HG03558 (cell line): Measurements from ENCODE around the gene LDB1.

Experiments used
- ATAC-seq: cut with Tn5 transposase; IDR thresholded peaks from one replicate; pipeline ENCODE4 v1.9.1; 2021; ENCODE audit warnings: moderate number of reproducible peaks; ENCODE audit not compliant: unreplicated experiment; ENCODE audit errors: extremely low read depth

The LDB1 gene

GRCh38 chr10:102139281-102140110 lies 19.3 kb upstream of the LDB1 start:
- no peak for ATAC-seq

- ATAC-seq: no peak
Observed at GRCh38 chr10:102135956-102136526, 15.9 kb upstream of the LDB1 start.

DNA sequence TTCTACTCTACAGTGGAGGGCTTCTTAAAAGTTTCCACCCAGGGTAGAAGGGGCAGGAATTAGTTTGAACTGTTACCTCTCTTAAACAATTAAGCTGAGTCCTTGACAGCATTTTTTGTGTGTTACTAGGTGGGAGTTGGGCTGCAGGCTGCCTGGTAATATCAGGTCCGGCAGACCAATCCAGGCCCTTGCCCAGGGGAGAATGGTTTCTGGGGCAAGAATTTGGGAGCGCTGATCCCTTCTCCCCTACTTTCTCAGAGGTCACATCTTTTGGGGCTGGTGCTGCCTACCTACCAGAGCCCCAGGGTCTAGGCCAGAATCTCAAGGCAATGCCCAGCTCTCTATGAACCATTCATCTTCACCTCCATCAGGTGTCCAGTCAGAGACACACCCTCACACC lies 14.2 kb upstream of the LDB1 start:
- ATAC-seq: no peak

GRCh38 chr10:102133373-102134195 lies 13.4 kb upstream of the LDB1 start:
- ATAC-seq: no peak

DNA sequence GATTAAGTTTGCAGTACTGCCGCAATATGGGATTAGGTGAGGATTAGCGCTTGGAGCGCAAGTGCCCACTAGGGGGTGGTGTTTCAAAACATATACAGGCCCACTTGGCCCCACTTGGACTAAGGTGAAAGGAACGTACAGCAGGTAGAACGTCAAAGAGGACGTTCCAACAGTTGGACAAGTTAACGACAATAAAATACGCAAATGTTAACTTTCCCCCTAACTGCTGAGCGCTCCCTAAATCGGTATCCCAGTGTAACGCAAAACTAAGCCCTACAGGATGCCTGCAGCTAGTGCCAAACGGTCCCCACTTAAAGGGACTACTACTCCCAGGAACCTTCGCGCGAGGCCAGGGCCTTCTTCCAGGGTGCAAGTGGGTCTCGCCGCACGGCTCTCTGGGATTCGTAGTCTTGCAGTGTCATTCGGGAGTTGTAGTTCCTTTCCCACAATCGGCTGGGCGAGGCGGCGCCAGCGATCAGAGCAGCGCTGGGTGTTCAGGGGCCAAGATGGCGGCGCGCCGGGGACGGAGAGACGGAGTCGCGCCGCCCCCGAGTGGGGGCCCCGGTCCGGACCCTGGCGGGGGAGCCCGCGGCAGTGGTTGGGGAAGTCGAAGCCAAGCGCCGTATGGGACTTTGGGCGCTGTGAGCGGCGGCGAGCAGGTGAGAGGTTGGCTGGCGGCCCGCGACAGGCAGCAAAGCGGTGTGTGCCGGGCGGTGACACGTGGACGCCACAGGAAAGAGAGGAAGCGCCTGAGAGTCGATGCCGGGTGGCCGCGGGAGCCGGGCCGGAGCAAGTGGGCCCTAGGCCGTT lies 12.6 kb upstream of the LDB1 start, which contains the start of gene PPRC1:
Gene PPRC1, plus strand, starts transcription at position 478 of the 810 bp plus-strand sequence. Its CDS starts 29 bp downstream, at position 507.
- peak; percentile 78 for ATAC-seq

- ATAC-seq: no peak
Observed at GRCh38 chr10:102132193-102132562, 12.0 kb upstream of the LDB1 start.

DNA sequence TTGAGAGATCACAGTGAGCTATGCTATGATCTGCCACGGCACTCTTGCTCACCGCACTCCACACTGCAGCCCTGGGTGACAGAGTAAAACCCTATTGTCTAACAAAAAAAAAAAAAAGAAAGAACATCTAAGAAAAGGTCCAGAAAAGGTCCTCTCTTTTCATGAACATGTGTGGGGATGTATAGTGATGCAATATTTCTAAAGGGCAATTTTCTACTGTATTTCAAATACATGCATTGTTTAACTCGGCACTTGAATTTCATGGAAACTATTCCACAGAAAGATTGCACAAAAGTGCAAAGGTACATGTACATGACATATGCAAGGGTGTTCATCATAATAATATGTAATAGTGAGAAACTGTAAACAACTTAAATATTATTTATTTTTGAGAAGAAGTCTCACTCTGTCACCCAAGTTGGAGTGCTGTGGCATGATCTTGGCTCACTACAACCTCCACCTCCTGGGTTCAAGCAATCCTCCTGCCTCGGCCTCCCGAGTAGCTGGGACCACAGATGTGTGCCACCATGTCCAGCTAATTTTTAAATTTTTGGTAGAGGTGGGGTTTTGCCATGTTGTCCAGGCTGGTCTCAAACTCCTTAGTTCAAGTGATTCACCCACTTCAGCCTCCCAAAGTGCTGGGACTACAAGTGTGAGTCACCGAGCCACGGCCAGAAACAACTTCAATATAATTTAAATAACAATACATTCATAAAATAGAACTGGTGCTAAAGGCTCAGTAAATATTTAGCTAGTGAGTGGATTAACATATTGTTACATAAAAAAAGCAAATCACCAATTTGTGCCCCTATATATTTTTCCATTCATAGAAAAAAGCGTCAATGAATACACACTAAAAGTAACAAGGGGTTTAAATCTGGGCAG lies 11.4 kb upstream of the LDB1 start:
- ATAC-seq: no peak

DNA sequence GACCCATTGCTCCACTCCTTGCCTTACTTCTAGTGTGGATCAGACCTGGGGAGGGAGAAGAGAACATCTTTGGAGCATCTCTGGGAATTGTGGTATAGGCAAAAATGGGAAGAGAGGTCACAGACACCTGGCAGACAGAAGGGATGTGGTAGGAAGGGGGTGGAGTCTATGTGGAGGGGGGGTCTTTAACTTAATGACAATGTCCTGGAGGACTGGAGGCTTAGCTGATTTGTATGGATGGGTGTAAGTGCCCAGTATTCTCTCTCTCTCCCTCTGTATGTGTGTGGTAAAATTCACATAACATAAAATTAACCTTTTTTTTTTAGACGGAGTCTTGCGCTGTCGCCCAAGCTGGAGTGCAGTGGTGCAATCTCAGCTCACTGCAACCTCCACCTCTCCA lies 3.1 kb upstream of the LDB1 start:
- ATAC-seq: no peak

- ATAC-seq: no peak
Observed at GRCh38 chr10:102122450-102122849, 2.3 kb upstream of the LDB1 start.

DNA sequence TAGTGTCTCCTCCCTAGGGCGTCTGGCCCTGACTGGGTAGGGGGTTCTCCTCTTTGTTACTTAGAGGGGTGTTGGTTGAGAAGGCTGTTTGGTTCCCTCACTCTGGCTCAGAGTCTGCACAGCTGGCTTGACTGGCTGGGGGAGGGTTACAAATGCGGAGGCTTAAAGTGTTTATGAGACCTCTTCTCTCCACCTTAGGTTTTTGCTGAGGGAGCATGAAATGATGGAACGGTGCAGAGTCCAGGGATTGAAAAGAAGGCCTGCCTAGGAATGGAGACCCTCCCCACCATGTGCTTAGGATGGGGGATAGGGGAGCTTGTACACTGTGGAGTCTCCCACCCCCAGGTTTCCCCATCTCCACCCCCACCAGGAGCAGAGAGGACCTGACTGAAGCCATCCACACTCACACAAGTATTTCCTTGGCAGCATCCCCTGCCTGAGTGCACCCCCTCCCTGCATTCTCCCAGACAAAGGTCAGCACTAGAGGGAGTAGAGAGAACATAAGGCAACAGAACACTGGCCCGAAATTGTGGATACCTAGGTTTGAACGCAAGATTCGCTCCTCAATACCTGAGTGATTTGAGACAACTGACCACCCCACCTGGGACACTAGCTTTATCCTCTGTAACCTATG lies 1.7 kb upstream of the LDB1 start:
- no peak for ATAC-seq

DNA sequence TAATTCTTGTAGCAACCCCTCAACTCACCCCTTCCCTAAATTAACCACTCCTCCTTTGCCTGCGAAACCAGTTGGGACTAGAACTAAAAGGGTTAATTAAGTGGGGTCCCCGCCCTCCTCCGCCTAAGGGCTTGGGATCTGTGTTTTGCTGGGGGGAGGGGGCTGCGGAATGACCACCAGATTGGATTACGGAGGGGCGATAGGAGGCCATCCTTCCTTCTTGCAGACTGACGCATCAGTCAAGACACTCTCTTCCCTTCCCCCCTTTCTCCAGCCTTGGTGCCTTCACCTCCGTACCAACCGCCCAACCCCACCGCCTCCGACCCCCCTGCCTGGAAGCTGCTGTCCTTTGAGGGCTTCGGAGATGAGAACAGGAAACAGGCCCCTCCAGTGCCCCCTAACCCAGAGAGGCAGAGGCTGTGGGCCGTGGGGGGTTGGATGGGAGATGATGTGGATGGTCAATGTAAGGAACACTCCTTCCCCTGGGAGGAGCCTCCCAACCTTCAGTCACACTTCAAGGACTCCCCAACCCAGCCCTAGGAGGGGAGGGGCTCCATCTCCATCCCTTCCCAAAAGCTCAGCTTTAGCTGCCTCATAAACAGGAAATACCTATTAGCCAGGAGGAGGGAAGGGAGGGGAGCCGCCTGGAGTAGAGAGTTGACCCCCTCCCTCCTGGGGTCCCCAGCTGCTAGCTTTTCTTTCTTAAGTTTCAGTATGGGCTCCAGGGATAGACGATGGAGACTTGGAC lies 997 bp upstream of the LDB1 start:
- ATAC-seq: no peak

GRCh38 chr10:102119417-102120141 lies 589 bp downstream of the LDB1 start:
- ATAC-seq: no peak

GRCh38 chr10:102118867-102119266 lies 1.3 kb downstream of the LDB1 start:
- ATAC-seq: no peak

DNA sequence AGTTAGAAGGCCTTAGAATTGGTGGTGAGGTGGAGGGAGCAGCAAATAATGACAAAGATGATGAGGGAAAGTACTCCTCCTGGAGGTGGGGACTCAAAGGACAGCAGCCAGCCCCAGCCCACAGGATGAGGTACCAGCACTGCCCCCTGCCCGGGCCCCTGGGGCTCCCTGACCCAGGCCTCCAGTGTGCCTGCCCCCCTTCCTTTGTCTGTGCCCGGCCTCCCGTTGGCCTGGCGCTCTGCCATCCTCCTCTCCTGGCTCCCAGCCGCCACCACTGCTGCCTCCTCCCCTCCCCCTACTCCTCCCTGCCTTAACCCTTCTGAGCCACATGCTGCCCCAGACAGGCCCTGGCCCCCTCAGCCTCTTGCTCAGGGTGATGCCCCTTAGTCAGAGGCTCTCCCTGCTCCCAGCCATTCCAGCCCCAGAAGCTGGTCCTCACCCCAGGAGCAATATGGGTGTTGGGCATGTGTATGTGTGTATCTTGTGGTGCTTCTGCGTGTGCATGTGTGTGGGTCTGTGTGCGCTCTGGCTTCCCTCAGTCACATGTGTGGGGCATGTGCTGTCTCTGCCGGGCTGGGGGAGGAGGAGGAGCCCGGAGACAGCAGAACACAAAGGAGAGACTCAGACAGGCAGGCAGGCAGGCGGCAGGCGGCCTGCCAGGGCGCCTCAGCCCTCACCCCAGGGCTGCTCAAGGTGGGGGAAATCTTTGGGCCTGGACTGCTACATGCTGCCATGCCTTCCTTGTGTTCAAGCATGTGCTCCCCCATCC lies 2.6 kb downstream of the LDB1 start:
- ATAC-seq: no peak

- ATAC-seq: no peak
Observed at GRCh38 chr10:102116656-102117055, 3.5 kb downstream of the LDB1 start.

DNA sequence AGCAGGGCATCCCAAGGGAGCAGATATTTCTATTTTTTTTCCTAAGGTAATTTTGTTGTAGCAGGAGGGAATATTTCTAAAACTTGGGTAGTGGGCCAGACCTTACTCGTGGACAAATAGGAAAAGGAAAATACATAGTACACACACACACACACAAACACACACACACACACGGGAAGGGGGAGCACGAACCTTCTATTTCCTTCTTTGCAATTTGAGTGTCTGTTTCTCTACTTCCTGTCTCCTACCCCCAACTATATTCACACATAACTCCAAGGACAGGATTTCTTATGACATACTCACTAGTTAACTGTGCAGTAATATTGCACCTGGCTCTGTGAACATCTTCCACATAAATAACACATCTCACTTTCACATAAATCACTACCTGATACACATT lies 4.4 kb downstream of the LDB1 start:
- no peak for ATAC-seq
